ENCODE results near the gene CACNA1B. TPM values are rescaled to one million over a fixed set of nuclear protein-coding genes. Genes with fewer than 3 reads are reported as not detected.

Gene CACNA1B
- total RNA-seq, 6 donors from 2014 or later, result 0.03 to 0.15 (median 0.03) TPM; not detected in 3

- Histone ChIP-seq H3K27ac (no peak overlapping the region), H3K9me3 (no peaks in the 10 kb centered on the region), H3K36me3 (no peaks in the 10 kb centered on the region), H3K4me1 (no peaks in the 10 kb centered on the region), H3K27me3 (no peaks in the 10 kb centered on the region), H3K4me3 (no peak overlapping the region)
- TF ChIP-seq CTCF (IDR thresholded peaks at IDR 0.05) (no peak), POLR2A (IDR thresholded peaks at IDR 0.05) (no peak), POLR2AphosphoS5 (IDR thresholded peaks at IDR 0.05) (no peak), EP300 (IDR thresholded peaks at IDR 0.05) (no peak)
- ATAC-seq (ENCODE audit: low FRiP score in 2 of 2) (no peak), DNase-seq (peak in 1 of 2 donors; percentile 9)
- WGBS, 2 donors, result 81 to 84% methylated on average over 6 of the region's 6 CpGs
These were observed 159.6 kb downstream of the CACNA1B start for GRCh38 chr9:138037140-138037539.

GRCh38 chr9:138038244-138038671, 160.7 kb downstream of the CACNA1B start:
- no peak overlapping the region for H3K4me3 ChIP-seq
- no peaks in the 10 kb centered on the region for H3K4me1 ChIP-seq
- no peak for TF ChIP-seq CTCF (IDR thresholded peaks at IDR 0.05)
- TF ChIP-seq POLR2AphosphoS5 (IDR thresholded peaks at IDR 0.05), result no peak
- TF ChIP-seq EP300 (IDR thresholded peaks at IDR 0.05), result no peak
- no peaks in the 10 kb centered on the region for H3K9me3 ChIP-seq
- peak in 1 of 2 donors; percentile 3 for DNase-seq
- ATAC-seq (ENCODE audit: low FRiP score in 2 of 2), result no peak
- 51 to 58% methylated on average over 6 to 7 of the region's 7 CpGs for WGBS, 2 donors
- no peak overlapping the region for H3K27ac ChIP-seq
- no peaks in the 10 kb centered on the region for H3K27me3 ChIP-seq
- H3K36me3 ChIP-seq, result no peaks in the 10 kb centered on the region

- ATAC-seq (ENCODE audit: low FRiP score in 2 of 2), result no peak
- WGBS, 2 donors, result 74 to 80% methylated on average over 17 of the region's 17 CpGs
- no peaks in the 10 kb centered on the region for H3K9me3 ChIP-seq
- peak in 1 of 2 donors; percentile 6 for DNase-seq
- no peak overlapping the region for H3K4me3 ChIP-seq
- no peaks in the 10 kb centered on the region for H3K4me1 ChIP-seq
- H3K36me3 ChIP-seq, result no peaks in the 10 kb centered on the region
- TF ChIP-seq CTCF (IDR thresholded peaks at IDR 0.05), result no peak
- TF ChIP-seq EP300 (IDR thresholded peaks at IDR 0.05), result no peak
- no peak for TF ChIP-seq POLR2AphosphoS5 (IDR thresholded peaks at IDR 0.05)
- no peak for TF ChIP-seq POLR2A (IDR thresholded peaks at IDR 0.05)
- no peaks in the 10 kb centered on the region for H3K27me3 ChIP-seq
- no peak overlapping the region for H3K27ac ChIP-seq
These were observed 163.2 kb downstream of the CACNA1B start for GRCh38 chr9:138040446-138041430.

DNA sequence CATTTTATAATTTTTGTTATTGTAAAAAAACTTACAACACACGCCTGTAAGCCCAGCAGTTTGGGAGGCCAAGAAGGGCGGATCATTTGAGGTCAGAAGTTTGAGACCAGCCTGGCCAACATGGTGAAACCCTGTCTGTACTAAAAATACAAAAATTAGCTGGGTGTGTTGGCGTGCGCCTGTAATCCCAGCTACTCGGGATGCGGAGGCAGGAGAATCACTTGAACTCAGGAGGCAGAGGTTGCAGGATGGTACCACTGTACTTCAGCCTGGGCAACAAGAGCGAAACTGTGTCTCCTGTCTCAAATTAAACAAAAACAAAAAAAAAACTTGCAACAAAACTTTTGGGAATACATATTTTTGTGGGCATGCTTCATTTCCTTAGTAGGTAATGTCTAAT, 164.6 kb downstream of the CACNA1B start:
- DNase-seq (peak in 1 of 2 donors; percentile 0), ATAC-seq (ENCODE audit: low FRiP score in 2 of 2) (no peak)
- no peak overlapping the region for H3K4me3 ChIP-seq
- H3K27ac ChIP-seq, result no peak overlapping the region
- 91 to 93% methylated on average over 7 of the region's 7 CpGs for WGBS, 2 donors
- TF ChIP-seq EP300 (IDR thresholded peaks at IDR 0.05) (no peak), CTCF (IDR thresholded peaks at IDR 0.05) (no peak), POLR2AphosphoS5 (IDR thresholded peaks at IDR 0.05) (no peak), POLR2A (IDR thresholded peaks at IDR 0.05) (no peak)
- H3K4me1 ChIP-seq, result no peaks in the 10 kb centered on the region
- no peaks in the 10 kb centered on the region for H3K9me3 ChIP-seq
- no peaks in the 10 kb centered on the region for H3K27me3 ChIP-seq
- no peaks in the 10 kb centered on the region for H3K36me3 ChIP-seq

Data from upper lobe of left lung (tissue), 6 donors.